Motor neuron (in vitro differentiated cells): Measurements from ENCODE around the gene CARMIL1. TPM values are rescaled to one million over a fixed set of nuclear protein-coding genes. Genes with fewer than 3 reads are reported as not detected.

Source experiments
- ATAC-seq, 8 experiments: fragments of 200-7000 bp; cut with Tn5 transposase; replicated peaks in 6 of 8; 2 replicates each; pipeline ENCODE4 v1.8.0; 2021; ENCODE audit warnings: mild to moderate bottlenecking in 8 of 8, moderate library complexity in 8 of 8
- H3K27ac ChIP-seq, 2 donors: fragments of 250-450 bp; sonication (Bioruptor Pico); 2 replicates each; pipeline ENCODE4 v1.9.0; 2021; ENCODE audit warnings: antibody characterized with exemption in 2 of 2, mild to moderate bottlenecking in 2 of 2, moderate library complexity in 1 of 2
- H3K4me1 ChIP-seq, 2 donors: fragments of 250-450 bp; sonication (Bioruptor Pico); replicated peaks in 1 of 2; 2 replicates each; pipeline ENCODE4 v1.6.1; 2021; ENCODE audit warnings: antibody characterized with exemption in 2 of 2, mild to moderate bottlenecking in 2 of 2, moderate library complexity in 1 of 2
- H3K4me3 ChIP-seq, 5 donors: fragments of 250-450 bp; sonication (Bioruptor Pico); 2 replicates each; pipeline ENCODE4 v1.9.0; 2021; ENCODE audit warnings: antibody characterized with exemption in 5 of 5, mild to moderate bottlenecking in 5 of 5, moderate library complexity in 4 of 5
- WGBS, 10 experiments: fragments of 450-650 bp; shearing (Covaris generic); methylation state at CpG; one replicate each; pipeline ENCODE4 v1.0.0; 2022; 5-methylcytosine and 5-hydroxymethylcytosine counted together
- in situ Hi-C, 9 experiments: fragments of 400-800 bp; cut with MboI; loops; one replicate each; pipeline ENCODE4 v1.15.0; 2021; ENCODE audit warnings: low sequenced_read_pairs in 9 of 9, low pct_unique_long_range_greater_than_20kb in 2 of 9; ENCODE audit not compliant: unreplicated experiment in 9 of 9
- total RNA-seq, 8 experiments: library from RNA; unstranded; fragments of 300-600 nt; gene quantifications; 2 replicates each; pipeline versions ENCODE4 v1.2.3 to v1.2.4, GENCODE V29; 2022

Gene CARMIL1
- total RNA-seq, 8 experiments from 2014 or later = 1.7 to 52.5 (median 6.4) TPM

- in situ Hi-C loops = no loop called here
- ATAC-seq = no peak
- peaks cover 6 to 10% of the 10 kb centered on the region in 2 donors for H3K4me1 ChIP-seq
- H3K27ac ChIP-seq = no peak overlapping the region
- H3K4me3 ChIP-seq = no peak overlapping the region
Observed at GRCh38 chr6:25350573-25350972, 71.4 kb downstream of the CARMIL1 start.

- 59 to 90% (median 68%) methylated on average over 2 to 6 of the region's 6 CpGs for WGBS, 10 experiments
- Histone ChIP-seq H3K4me1 (peaks cover 5 to 6% of the 10 kb centered on the region in 2 donors), H3K4me3 (no peak overlapping the region), H3K27ac (no peak overlapping the region)
- no peak for ATAC-seq
- in situ Hi-C loops = no loop called here
Observed at GRCh38 chr6:25351485-25351884, 72.3 kb downstream of the CARMIL1 start.

DNA sequence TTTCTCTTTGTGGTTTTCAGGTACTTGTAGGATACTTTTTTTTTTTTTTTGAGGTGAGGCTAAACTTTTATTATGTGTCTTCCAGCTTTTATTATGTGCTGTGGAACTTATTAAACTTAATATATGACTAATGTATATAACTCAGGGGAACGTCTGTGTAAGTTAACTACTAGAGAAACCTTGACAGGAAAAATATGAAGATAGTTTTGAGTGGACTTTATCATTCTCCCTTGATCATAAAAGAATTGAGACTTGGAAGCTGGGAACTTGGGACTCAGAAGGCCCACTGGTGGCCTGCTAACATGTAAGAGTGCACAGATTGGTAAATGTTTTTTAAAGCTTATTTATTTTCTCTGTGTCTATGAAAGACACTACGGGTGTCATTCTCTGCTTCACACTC lies 73.1 kb downstream of the CARMIL1 start:
- WGBS, 10 experiments = 40 to 86% (median 79%) methylated on average over 1 to 2 of the region's 2 CpGs; no CpG with 5 or more reads in 2 of the 10 experiments
- Histone ChIP-seq H3K27ac (no peak overlapping the region), H3K4me1 (peaks cover under 1 to 2% of the 10 kb centered on the region in 2 donors), H3K4me3 (no peak overlapping the region)
- in situ Hi-C loops = no loop called here
- no peak for ATAC-seq

DNA sequence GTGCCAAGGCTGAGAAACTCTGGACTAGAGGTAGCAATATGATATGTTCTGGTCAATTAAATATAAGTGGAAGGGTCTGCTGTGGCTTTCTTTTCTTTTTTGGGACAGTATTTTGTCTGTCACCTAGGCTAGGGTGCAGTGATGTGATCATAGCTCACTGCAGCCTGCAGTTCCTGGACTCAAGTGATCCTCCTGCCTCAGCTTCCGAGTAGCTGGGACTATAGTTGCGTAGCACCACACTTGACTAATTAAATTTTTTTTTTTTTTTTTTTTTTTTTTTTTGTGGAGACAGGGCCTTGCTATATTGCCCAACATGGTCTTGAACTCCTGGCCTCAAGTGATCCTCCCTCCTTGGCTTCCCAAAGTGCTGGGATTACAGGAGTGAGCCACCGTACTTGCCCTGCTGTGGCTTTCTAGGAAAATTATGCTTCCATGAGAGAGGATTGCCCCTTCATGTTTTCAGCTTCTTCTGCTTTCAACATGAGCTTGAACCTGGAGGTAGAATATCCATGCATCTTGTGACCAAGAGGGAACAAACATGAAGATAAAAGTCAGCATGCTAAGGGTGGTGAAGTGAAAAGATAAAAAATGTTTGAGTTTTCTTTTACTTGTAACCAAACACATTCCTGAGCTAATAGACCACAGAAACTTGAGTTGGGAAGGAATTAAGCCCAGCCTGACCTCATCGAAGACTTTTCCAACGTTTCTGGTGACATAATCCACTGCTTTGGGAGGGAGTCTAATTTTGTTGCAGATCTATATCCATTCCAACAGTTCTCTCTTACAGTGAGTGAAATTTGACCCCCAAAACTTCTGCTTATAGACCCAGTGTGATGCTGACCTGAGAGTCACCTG lies 75.1 kb downstream of the CARMIL1 start:
- in situ Hi-C loops = no loop called here
- Histone ChIP-seq H3K4me3 (no peak overlapping the region), H3K27ac (no peak overlapping the region), H3K4me1 (peaks cover 0 to 2% of the 10 kb centered on the region in 2 donors)
- WGBS, 10 experiments = 25 to 100% (median 80%) methylated on average over 1 to 5 of the region's 5 CpGs; no CpG with 5 or more reads in 1 of the 10 experiments
- ATAC-seq = no peak

GRCh38 chr6:25359191-25359861 lies 80.2 kb downstream of the CARMIL1 start:
- in situ Hi-C loops = no loop called here
- H3K4me3 ChIP-seq = no peak overlapping the region
- peak in 5 of 8 experiments; percentile 26 to 87 (median 83) for ATAC-seq
- 0 to 73% (median 40%) methylated on average over 1 to 5 of the region's 6 CpGs; no CpG with 5 or more reads in 1 of the 10 experiments for WGBS, 10 experiments
- H3K27ac ChIP-seq = no peak overlapping the region
- H3K4me1 ChIP-seq = peaks cover 3 to 5% of the 10 kb centered on the region in 2 donors

- 0 to 100% (median 62%) methylated on average over 1 to 2 of the region's 2 CpGs; no CpG with 5 or more reads in 2 of the 10 experiments for WGBS, 10 experiments
- Histone ChIP-seq H3K27ac (no peak overlapping the region), H3K4me1 (peaks cover 3 to 5% of the 10 kb centered on the region in 2 donors), H3K4me3 (no peak overlapping the region)
- in situ Hi-C loops = no loop called here
- ATAC-seq = peak in 1 of 8 experiments; percentile 10
Observed at GRCh38 chr6:25359891-25360290, 80.7 kb downstream of the CARMIL1 start.

DNA sequence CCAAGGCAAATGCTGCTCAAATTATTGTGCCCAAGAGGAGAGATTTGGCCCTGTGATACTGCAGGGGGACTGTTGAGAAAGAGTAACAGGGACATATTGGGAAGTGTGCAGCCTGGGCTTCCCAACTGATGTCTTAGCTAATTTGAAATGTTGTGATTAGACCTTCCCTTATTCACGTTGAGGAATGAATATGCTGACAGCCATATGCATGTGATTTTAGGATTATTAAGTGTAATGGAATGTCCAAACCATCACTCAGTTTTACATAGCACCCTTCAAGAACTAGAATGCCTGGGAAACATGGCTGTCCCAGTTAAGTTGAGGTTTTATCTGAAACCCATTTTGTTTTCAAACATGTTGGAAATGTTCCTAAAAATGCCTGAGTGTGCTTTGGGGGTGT lies 81.4 kb downstream of the CARMIL1 start:
- no peak overlapping the region for H3K4me3 ChIP-seq
- in situ Hi-C loops = no loop called here
- WGBS, 10 experiments = 0 to 100% (median 53%) methylated on average over 1 of the region's 1 CpG; no CpG with 5 or more reads in 4 of the 10 experiments

GRCh38 chr6:25363427-25363826 lies 84.3 kb downstream of the CARMIL1 start:
- no peak overlapping the region for H3K27ac ChIP-seq
- in situ Hi-C loops = no loop called here
- no peak overlapping the region for H3K4me3 ChIP-seq
- H3K4me1 ChIP-seq = peaks cover 5 to 6% of the 10 kb centered on the region in 2 donors
- ATAC-seq = no peak
- WGBS, 10 experiments = 25 to 100% (median 82%) methylated on average over 1 to 2 of the region's 2 CpGs; no CpG with 5 or more reads in 4 of the 10 experiments

More for the DNA sequence above, 81.4 kb downstream of the CARMIL1 start:
- ATAC-seq = peak in 3 of 8 experiments; percentile 24 to 38 (median 34)
- Histone ChIP-seq H3K27ac (no peak overlapping the region), H3K4me1 (peaks cover 3 to 5% of the 10 kb centered on the region in 2 donors)

- no peak overlapping the region for H3K27ac ChIP-seq
- no peak overlapping the region for H3K4me3 ChIP-seq
Observed at GRCh38 chr6:25365154-25365553, 86.0 kb downstream of the CARMIL1 start.

DNA sequence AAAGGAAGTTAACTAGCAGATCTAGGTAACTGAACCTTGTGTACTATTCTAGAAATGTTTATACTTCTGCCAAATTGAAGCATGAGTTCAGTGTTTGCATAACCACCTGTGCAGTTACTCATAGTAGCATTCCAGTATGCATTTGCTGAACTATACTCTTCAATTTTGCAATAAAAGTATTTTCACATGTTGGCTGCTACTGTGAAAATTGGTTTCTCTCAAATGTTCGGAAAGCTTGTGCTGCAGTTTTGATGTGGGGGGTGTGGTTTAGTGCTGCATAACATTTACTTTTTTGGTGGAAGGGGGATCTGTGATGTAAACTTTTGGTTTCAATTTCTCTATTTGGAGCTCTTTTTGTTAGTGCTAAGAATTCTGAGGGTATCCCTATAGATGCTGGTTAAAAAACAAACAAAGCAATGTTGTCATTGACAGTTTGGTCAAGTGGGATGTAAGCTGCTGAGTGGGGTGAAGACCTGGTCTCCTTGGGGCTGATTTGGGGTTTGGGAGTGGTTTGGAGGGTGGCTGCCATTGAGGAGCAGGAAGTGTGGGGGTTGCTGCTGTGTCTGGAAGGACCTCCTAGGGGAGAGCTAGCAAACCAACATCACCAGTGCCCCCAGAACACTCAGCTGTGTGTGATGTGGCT lies 87.8 kb downstream of the CARMIL1 start:
- WGBS, 10 experiments = 20 to 100% (median 100%) methylated on average over 1 of the region's 1 CpG; no CpG with 5 or more reads in 4 of the 10 experiments
- ATAC-seq = no peak
- in situ Hi-C loops = no loop called here

More at GRCh38 chr6:25365154-25365553, 86.0 kb downstream of the CARMIL1 start:
- peaks cover 0 to 4% of the 10 kb centered on the region in 2 donors for H3K4me1 ChIP-seq
- in situ Hi-C loops = no loop called here
- 82 to 100% (median 100%) methylated on average over 1 to 5 of the region's 5 CpGs; no CpG with 5 or more reads in 1 of the 10 experiments for WGBS, 10 experiments
- ATAC-seq = no peak

DNA sequence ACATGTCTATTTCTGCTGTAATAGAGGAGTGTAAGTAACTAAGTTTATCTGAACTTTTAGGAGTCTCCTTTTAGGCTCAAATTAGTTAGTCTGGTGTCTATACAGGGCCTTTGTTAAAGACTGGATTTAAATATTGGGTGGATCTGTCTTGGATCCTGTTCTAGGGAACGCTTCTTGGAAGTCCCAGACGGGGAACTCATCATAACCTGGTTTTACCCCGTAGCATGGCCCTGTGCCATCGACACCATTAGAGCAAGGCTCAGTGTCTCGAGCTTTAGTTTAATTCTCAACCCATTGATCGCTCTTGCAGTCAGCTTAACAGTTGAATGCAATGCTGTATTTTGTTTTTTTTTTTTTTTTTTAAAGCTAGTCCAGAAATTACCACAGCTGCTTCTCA lies 89.9 kb downstream of the CARMIL1 start:
- ATAC-seq = peak in 1 of 8 experiments; percentile 81
- no peak overlapping the region for H3K4me3 ChIP-seq
- no peak overlapping the region for H3K27ac ChIP-seq
- in situ Hi-C loops = no loop called here
- WGBS, 10 experiments = 27 to 96% (median 89%) methylated on average over 3 to 6 of the region's 6 CpGs; no CpG with 5 or more reads in 3 of the 10 experiments
- H3K4me1 ChIP-seq = peaks cover 0 to 4% of the 10 kb centered on the region in 2 donors

More for the DNA sequence above, 87.8 kb downstream of the CARMIL1 start:
- peaks cover 0 to 4% of the 10 kb centered on the region in 2 donors for H3K4me1 ChIP-seq
- no peak overlapping the region for H3K27ac ChIP-seq
- no peak overlapping the region for H3K4me3 ChIP-seq

GRCh38 chr6:25369433-25370177 lies 90.4 kb downstream of the CARMIL1 start:
- peaks cover 0 to 4% of the 10 kb centered on the region in 2 donors for H3K4me1 ChIP-seq
- H3K27ac ChIP-seq = no peak overlapping the region
- peak in 1 of 8 experiments; percentile 48 for ATAC-seq
- no peak overlapping the region for H3K4me3 ChIP-seq
- in situ Hi-C loops = no loop called here
- 43 to 100% (median 67%) methylated on average over 1 to 9 of the region's 10 CpGs for WGBS, 10 experiments
